G401.6 (cell line): Measurements from ENCODE around the gene TMEM184A.
A peak's percentile ranks its signal among the peaks of the same experiment; 100 is the strongest.
"Not testable (repeated sequence)": the region's sequence is repeated elsewhere in the genome, so short reads cannot be mapped to it uniquely, and the experiment has no call there.

Experiments used
- FAIRE-seq: peaks from 2 replicates; lab custom pipeline; 2012; peaks lifted over from hg19 to GRCh38; lab: Jason Lieb, UNC

Gene TMEM184A

GRCh38 chr7:1590476-1590875 is 34.5 kb upstream of the TMEM184A start:
- FAIRE-seq = no peak

- no peak for FAIRE-seq
Measured at GRCh38 chr7:1588978-1589377, 33.0 kb upstream of the TMEM184A start.

GRCh38 chr7:1587738-1588137 is 31.7 kb upstream of the TMEM184A start:
- no peak for FAIRE-seq

GRCh38 chr7:1586827-1587705 is 31.1 kb upstream of the TMEM184A start:
- no peak for FAIRE-seq

GRCh38 chr7:1586126-1586826 is 30.3 kb upstream of the TMEM184A start:
- FAIRE-seq = no peak

- FAIRE-seq = no peak
Measured at GRCh38 chr7:1585142-1585981, 29.4 kb upstream of the TMEM184A start.

GRCh38 chr7:1584700-1585099 is 28.7 kb upstream of the TMEM184A start:
- FAIRE-seq = no peak

GRCh38 chr7:1583241-1583930 is 27.4 kb upstream of the TMEM184A start:
- not testable (repeated sequence) for FAIRE-seq

- FAIRE-seq = no peak
Measured at GRCh38 chr7:1580422-1581030, 24.5 kb upstream of the TMEM184A start.

- peak; percentile 73 for FAIRE-seq
Measured at GRCh38 chr7:1579481-1580421, 23.7 kb upstream of the TMEM184A start.

- no peak for FAIRE-seq
Measured at GRCh38 chr7:1578513-1578912, 22.5 kb upstream of the TMEM184A start.

GRCh38 chr7:1576521-1577253 is 20.7 kb upstream of the TMEM184A start:
- no peak for FAIRE-seq

GRCh38 chr7:1575809-1576208 is 19.8 kb upstream of the TMEM184A start:
- FAIRE-seq = no peak

- no peak for FAIRE-seq
Measured at GRCh38 chr7:1572111-1572822, 16.3 kb upstream of the TMEM184A start.

GRCh38 chr7:1569833-1570632 is 14.0 kb upstream of the TMEM184A start, which contains the start of gene PSMG3:
Gene PSMG3 (minus strand): TSS chr7:1570032. CDS start chr7:1569339, 693 bp downstream.
- FAIRE-seq = no peak

GRCh38 chr7:1569440-1569832 is 13.4 kb upstream of the TMEM184A start:
- no peak for FAIRE-seq

- no peak for FAIRE-seq
Measured at GRCh38 chr7:1569016-1569415, 13.0 kb upstream of the TMEM184A start.

GRCh38 chr7:1567896-1568510 is 12.0 kb upstream of the TMEM184A start:
- FAIRE-seq = no peak
